Endothelial cell of umbilical vein (primary cell): ENCODE results near the gene FADS2.

ENCODE experiments used
- CTCF ChIP-seq, 2 donors: IDR thresholded peaks; 1 replicate in 1 of 2; 2 replicates in 1 of 2; pipeline ENCODE4 v1.5.1; 2011; ENCODE audit warnings: low read length in 2 of 2, mild to moderate bottlenecking in 2 of 2, moderate library complexity in 2 of 2, control low read depth in 1 of 2, inconsistent platforms in 1 of 2, low read depth in 1 of 2; ENCODE audit not compliant: insufficient read depth in 1 of 2; ENCODE audit errors: extremely low read depth in 1 of 2
- EZH2 ChIP-seq: IDR thresholded peaks from 2 replicates; pipeline ENCODE4 v1.6.1; 2012; ENCODE audit warnings: borderline replicate concordance, low read depth, mild to moderate bottlenecking, moderate library complexity, low read length, inconsistent platforms; ENCODE audit not compliant: severe bottlenecking
- FOS ChIP-seq: IDR thresholded peaks from 2 replicates; pipeline ENCODE4 v1.6.1; 2011; ENCODE audit warnings: mild to moderate bottlenecking, low read length, moderate library complexity, borderline replicate concordance; ENCODE audit not compliant: insufficient read depth
- GATA2 ChIP-seq: IDR thresholded peaks from 2 replicates; pipeline ENCODE4 v1.7.0; 2011; ENCODE audit warnings: low read depth, mild to moderate bottlenecking, moderate library complexity, mixed read lengths, low read length; ENCODE audit not compliant: insufficient read length, insufficient read depth
- JUN ChIP-seq: IDR thresholded peaks from 2 replicates; pipeline ENCODE4 v1.6.1; 2011; ENCODE audit warnings: borderline replicate concordance, low read depth; ENCODE audit not compliant: insufficient read length, insufficient read depth
- MAX ChIP-seq: IDR thresholded peaks from 2 replicates; pipeline ENCODE4 v1.6.1; 2011; ENCODE audit not compliant: insufficient read depth, insufficient read length
- MYC ChIP-seq: IDR thresholded peaks from one replicate; pipeline ENCODE4 v1.6.1; 2011; ENCODE audit warnings: mild to moderate bottlenecking, low read depth, low read length
- POLR2A ChIP-seq: IDR thresholded peaks from 2 replicates; pipeline ENCODE4 v1.6.1; 2012; ENCODE audit warnings: low read depth, mild to moderate bottlenecking, control low read depth, low read length
- POLR2AphosphoS5 ChIP-seq: IDR thresholded peaks from 2 replicates; pipeline ENCODE4 v1.6.1; 2012; ENCODE audit warnings: low read depth, mild to moderate bottlenecking, control low read depth, low read length, moderate library complexity; ENCODE audit not compliant: insufficient read depth

- TF ChIP-seq POLR2A (no peak), CTCF (IDR thresholded peaks at IDR 0.05; ENCODE audit: extremely low read depth in 1 of 2, insufficient read depth in 1 of 2, low read depth in 1 of 2, low read length in 2 of 2) (no peak), MYC (no peak), EZH2 (no peak), MAX (no peak), GATA2 (no peak), POLR2AphosphoS5 (no peak), FOS (no peak), JUN (no peak)
Measured at GRCh38 chr11:61802605-61803004, 25.5 kb upstream of the FADS2 start.
